ENCODE results near the gene SKA1. TPM values are rescaled to one million over a fixed set of nuclear protein-coding genes. Genes with fewer than 3 reads are reported as not detected.

SKA1 gene
- total and polyA plus RNA-seq, 10 donors = 0.48 to 4.2 (median 1.7) TPM

DNA sequence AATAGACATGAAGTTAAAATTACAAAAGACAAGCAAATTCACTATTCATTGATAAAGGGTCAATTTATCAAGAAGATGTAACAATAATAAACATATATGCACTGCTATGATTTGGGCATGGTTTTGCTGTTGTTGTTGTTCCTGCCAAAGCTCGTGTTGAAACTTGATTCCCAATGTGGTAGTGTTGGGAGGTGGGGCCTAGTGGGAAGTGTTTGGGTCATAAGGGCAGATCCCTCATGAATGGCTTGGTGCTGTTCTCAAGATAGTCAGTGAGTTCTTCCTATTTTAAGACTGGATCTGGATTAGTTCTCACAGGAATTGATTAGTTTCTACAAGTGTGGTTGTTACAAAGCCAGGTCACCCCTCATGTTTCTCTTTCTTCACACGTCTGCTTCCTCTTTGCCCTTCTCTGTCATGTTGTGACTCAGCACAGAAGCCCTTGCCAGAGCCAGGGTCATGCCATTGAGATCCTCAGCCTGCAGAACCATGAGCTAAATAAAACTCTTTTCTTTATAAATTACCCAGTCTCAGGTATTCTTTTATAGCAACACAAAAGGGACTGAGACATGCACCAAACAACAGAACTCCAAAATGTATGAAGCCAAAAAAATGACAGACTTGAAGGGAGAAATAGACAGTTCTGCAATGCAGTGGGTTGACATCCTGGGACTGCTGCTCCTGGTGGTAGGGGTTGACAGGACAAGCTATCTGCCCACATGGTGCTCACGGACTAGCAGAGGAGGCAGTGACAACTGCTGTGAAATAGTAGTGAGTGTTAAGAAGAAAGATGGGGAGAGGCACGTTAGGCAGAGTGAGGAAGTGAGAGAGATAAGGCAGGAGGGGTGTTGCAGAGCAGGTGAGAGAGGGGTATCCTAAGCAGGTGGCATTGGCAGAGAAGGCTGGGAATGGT is 18.6 kb upstream of the SKA1 start:
- peak overlapping the region in 3 of 8 donors; percentile 12 to 39 (median 37) for H3K27ac ChIP-seq
- no peaks in the 10 kb centered on the region for H3K36me3 ChIP-seq
- no peaks in the 10 kb centered on the region for H3K9me3 ChIP-seq
- no peak for TF ChIP-seq POLR2AphosphoS5 (IDR thresholded peaks at IDR 0.05)
- no peak for TF ChIP-seq POLR2A (IDR thresholded peaks at IDR 0.05)
- TF ChIP-seq CTCF (IDR thresholded peaks at IDR 0.05 in 8 of 11, conservative IDR thresholded peaks at IDR 0.05 in 3 of 11) = peak in 1 of 11 experiments; percentile 11
- intact Hi-C loops (cut with DNase I; ENCODE audit: low total_unique reads) = loop anchor here (10.0 kb wide), 1 partner anchor 91 kb away; the partner anchor contains the start of gene CFAP53
- DNase-seq = no peak
- H3K4me3 ChIP-seq = peak overlapping the region in 1 of 8 donors; percentile 32
- WGBS, 5 donors = 9 to 25% (median 14%) methylated on average over 4 of the region's 4 CpGs
- H3K4me1 ChIP-seq = peaks cover 4 to 17% (median 12%) of the 10 kb centered on the region in 6 donors
- H3K27me3 ChIP-seq (replicated peaks in 1 of 7) = peaks cover 0 to 21% (median 3%) of the 10 kb centered on the region in 7 donors

- H3K4me1 ChIP-seq = peaks cover 4 to 17% (median 12%) of the 10 kb centered on the region in 6 donors
- intact Hi-C loops (cut with DNase I; ENCODE audit: low total_unique reads) = loop anchor here (10.0 kb wide), 1 partner anchor 94 kb away; the partner anchor contains the start of gene CFAP53
- H3K9me3 ChIP-seq = no peaks in the 10 kb centered on the region
- no peak overlapping the region for H3K4me3 ChIP-seq
- no peak for DNase-seq
- WGBS, 5 donors = 0 to 10% (median 0%) methylated on average over 1 of the region's 1 CpG
- TF ChIP-seq CTCF (IDR thresholded peaks at IDR 0.05 in 8 of 11, conservative IDR thresholded peaks at IDR 0.05 in 3 of 11) = no peak
- H3K36me3 ChIP-seq = no peaks in the 10 kb centered on the region
- H3K27ac ChIP-seq = no peak overlapping the region
- H3K27me3 ChIP-seq (replicated peaks in 1 of 7) = peaks cover 0 to 16% (median 0%) of the 10 kb centered on the region in 7 donors
Measured at GRCh38 chr18:50358844-50359243, 16.0 kb upstream of the SKA1 start.

- Histone ChIP-seq H3K27me3 (replicated peaks in 1 of 7) (peaks cover 0 to 22% (median 0%) of the 10 kb centered on the region in 7 donors), H3K4me1 (peaks cover 4 to 17% (median 12%) of the 10 kb centered on the region in 6 donors), H3K36me3 (no peaks in the 10 kb centered on the region), H3K27ac (no peak overlapping the region), H3K4me3 (no peak overlapping the region), H3K9me3 (no peaks in the 10 kb centered on the region)
- no peak for DNase-seq
- WGBS, 5 donors = 46 to 88% (median 80%) methylated on average over 2 of the region's 2 CpGs
- TF ChIP-seq POLR2AphosphoS5 (IDR thresholded peaks at IDR 0.05) = no peak
- no peak for TF ChIP-seq POLR2A (IDR thresholded peaks at IDR 0.05)
- TF ChIP-seq CTCF (IDR thresholded peaks at IDR 0.05 in 8 of 11, conservative IDR thresholded peaks at IDR 0.05 in 3 of 11) = no peak
- intact Hi-C loops (cut with DNase I; ENCODE audit: low total_unique reads) = loop anchor here (10.0 kb wide), 1 partner anchor 95 kb away; the partner anchor contains the start of gene CFAP53
Measured at GRCh38 chr18:50359806-50360205, 15.0 kb upstream of the SKA1 start.

- intact Hi-C loops (cut with DNase I; ENCODE audit: low total_unique reads) = no loop called here
- 38 to 65% (median 53%) methylated on average over 2 of the region's 2 CpGs for WGBS, 5 donors
- Histone ChIP-seq H3K4me3 (no peak overlapping the region), H3K4me1 (peaks cover 4 to 17% (median 12%) of the 10 kb centered on the region in 6 donors), H3K36me3 (no peaks in the 10 kb centered on the region), H3K27ac (no peak overlapping the region), H3K9me3 (no peaks in the 10 kb centered on the region), H3K27me3 (replicated peaks in 1 of 7) (peaks cover 0 to 22% (median 0%) of the 10 kb centered on the region in 7 donors)
- no peak for DNase-seq
- no peak for TF ChIP-seq POLR2A (IDR thresholded peaks at IDR 0.05)
- no peak for TF ChIP-seq CTCF (IDR thresholded peaks at IDR 0.05 in 8 of 11, conservative IDR thresholded peaks at IDR 0.05 in 3 of 11)
- TF ChIP-seq POLR2AphosphoS5 (IDR thresholded peaks at IDR 0.05) = no peak
Measured at GRCh38 chr18:50360611-50361010, 14.2 kb upstream of the SKA1 start.

All from spleen (tissue), 11 donors.